Loucy (cell line): ENCODE results near the gene SLC9A3.

Source experiments
- H2AFZ ChIP-seq: fragments of 200-600 bp; sonication (generic); 2 replicates; pipeline ENCODE4 v1.6.0; 2016; ENCODE audit warnings: antibody characterized with exemption, mild to moderate bottlenecking, low read length, moderate library complexity
- H3F3A ChIP-seq: fragments of 200-600 bp; 2 replicates; pipeline ENCODE4 v1.6.0; 2016; ENCODE audit warnings: antibody characterized with exemption, low read depth, mild to moderate bottlenecking
- H3K27me3 ChIP-seq: fragments of 200-600 bp; sonication (generic); 2 replicates; pipeline ENCODE4 v1.6.1; 2014; ENCODE audit warnings: low read length, mild to moderate bottlenecking; ENCODE audit not compliant: insufficient read depth, poor library complexity, severe bottlenecking
- H3K36me3 ChIP-seq: fragments of 200-600 bp; sonication (generic); 2 replicates; pipeline ENCODE4 v1.6.1; 2016; ENCODE audit warnings: low read length; ENCODE audit not compliant: insufficient read depth
- H3K4me1 ChIP-seq: fragments of 200-600 bp; sonication (generic); 2 replicates; pipeline ENCODE4 v1.5.1; 2014; ENCODE audit warnings: low read length, mild to moderate bottlenecking; ENCODE audit not compliant: insufficient read depth, poor library complexity, severe bottlenecking
- H3K4me2 ChIP-seq: fragments of 200-600 bp; sonication (generic); 2 replicates; pipeline ENCODE4 v1.6.0; 2014; ENCODE audit warnings: antibody characterized with exemption, low read length, low read depth, mild to moderate bottlenecking; ENCODE audit not compliant: poor library complexity, severe bottlenecking
- H3K4me3 ChIP-seq: fragments of 200-600 bp; sonication (generic); 2 replicates; pipeline ENCODE4 v1.5.1; 2014; ENCODE audit warnings: low read length, mild to moderate bottlenecking, mixed read lengths; ENCODE audit not compliant: poor library complexity, severe bottlenecking
- H3K79me2 ChIP-seq: fragments of 200-600 bp; sonication (generic); 2 replicates; pipeline ENCODE4 v1.6.1; 2014; ENCODE audit warnings: low read length; ENCODE audit not compliant: insufficient read depth
- H3K9ac ChIP-seq: fragments of 200-600 bp; sonication (generic); 2 replicates; pipeline ENCODE4 v1.6.0; 2014; ENCODE audit warnings: mild to moderate bottlenecking, low read depth, low read length, moderate library complexity; ENCODE audit not compliant: poor library complexity, severe bottlenecking
- H3K9me2 ChIP-seq: fragments of 200-600 bp; sonication (generic); replicated peaks from 2 replicates; pipeline ENCODE4 v1.6.1; 2016; ENCODE audit warnings: low read depth, low read length, mixed read lengths
- H3K9me3 ChIP-seq: fragments of 200-600 bp; sonication (generic); 2 replicates; pipeline ENCODE4 v1.6.1; 2014; ENCODE audit warnings: mild to moderate bottlenecking, antibody characterized with exemption, low read length, low read depth; ENCODE audit not compliant: insufficient read depth
- H4K20me1 ChIP-seq: fragments of 200-600 bp; sonication (generic); 2 replicates; pipeline ENCODE4 v1.6.0; 2014; ENCODE audit warnings: antibody characterized with exemption, low read length, mild to moderate bottlenecking; ENCODE audit not compliant: insufficient read depth, poor library complexity, severe bottlenecking
- CTCF ChIP-seq: fragments of 200-600 bp; sonication (generic); conservative IDR thresholded peaks from 2 replicates; pipeline ENCODE4 v1.5.1; 2014; ENCODE audit warnings: mild to moderate bottlenecking, antibody characterized with exemption, low read length
- EZH2phosphoT487 ChIP-seq: fragments of 200-600 bp; IDR thresholded peaks from 2 replicates; pipeline ENCODE4 v1.6.1; 2018; ENCODE audit warnings: antibody characterized with exemption, mild to moderate bottlenecking, moderate library complexity, borderline replicate concordance

The SLC9A3 gene

GRCh38 chr5:543351-543750 lies 19.1 kb upstream of the SLC9A3 start:
- no peaks in the 10 kb centered on the region for H3K27me3 ChIP-seq

GRCh38 chr5:542319-543311 lies 18.4 kb upstream of the SLC9A3 start:
- Histone ChIP-seq H3F3A (no peaks in the 10 kb centered on the region), H3K27me3 (no peaks in the 10 kb centered on the region), H2AFZ (no peak overlapping the region)

More at GRCh38 chr5:543351-543750, 19.1 kb upstream of the SLC9A3 start:
- Histone ChIP-seq H4K20me1 (no peaks in the 10 kb centered on the region), H3K9me2 (no peaks in the 10 kb centered on the region), H3F3A (no peaks in the 10 kb centered on the region), H3K4me2 (peak overlapping the region; percentile 89), H3K9me3 (no peaks in the 10 kb centered on the region), H3K36me3 (no peaks in the 10 kb centered on the region), H3K9ac (peak overlapping the region; percentile 77), H3K79me2 (no peaks in the 10 kb centered on the region), H2AFZ (no peak overlapping the region; the same call in 1 of the 2 replicates), H3K4me1 (peaks cover 22% of the 10 kb centered on the region), H3K4me3 (peak overlapping the region; percentile 73)
- TF ChIP-seq EZH2phosphoT487 = no peak
- TF ChIP-seq CTCF = no peak

More at GRCh38 chr5:542319-543311, 18.4 kb upstream of the SLC9A3 start:
- Histone ChIP-seq H3K79me2 (no peaks in the 10 kb centered on the region), H3K9me3 (no peaks in the 10 kb centered on the region), H4K20me1 (no peaks in the 10 kb centered on the region), H3K36me3 (no peaks in the 10 kb centered on the region), H3K4me1 (peaks cover 22% of the 10 kb centered on the region), H3K9ac (peak overlapping the region; percentile 77), H3K4me3 (no peak overlapping the region), H3K9me2 (no peaks in the 10 kb centered on the region), H3K4me2 (peak overlapping the region; percentile 89)
- TF ChIP-seq EZH2phosphoT487 = no peak
- no peak for TF ChIP-seq CTCF
